Esophagus squamous epithelium (tissue), 4 donors: Measurements from ENCODE around the gene RP2.

ENCODE experiments used
- POLR2A ChIP-seq, 4 donors: fragments of 450-650 bp; IDR thresholded peaks; one replicate each; pipeline ENCODE4 v1.6.1; 2017; ENCODE audit warnings: antibody characterized with exemption in 4 of 4, mild to moderate bottlenecking in 4 of 4, moderate library complexity in 3 of 4
- TF ChIP-seq, protein P1 (sequence below), 6 experiments: fragments of 450-650 bp in 4 of 6; fragments of 200-600 bp in 2 of 6; sonication (generic) in 2 of 6; IDR thresholded peaks; one replicate each; pipeline ENCODE4 v1.5.1; 2016 to 2019; ENCODE audit warnings: antibody characterized with exemption in 6 of 6, mild to moderate bottlenecking in 4 of 6, moderate library complexity in 4 of 6

DNA sequence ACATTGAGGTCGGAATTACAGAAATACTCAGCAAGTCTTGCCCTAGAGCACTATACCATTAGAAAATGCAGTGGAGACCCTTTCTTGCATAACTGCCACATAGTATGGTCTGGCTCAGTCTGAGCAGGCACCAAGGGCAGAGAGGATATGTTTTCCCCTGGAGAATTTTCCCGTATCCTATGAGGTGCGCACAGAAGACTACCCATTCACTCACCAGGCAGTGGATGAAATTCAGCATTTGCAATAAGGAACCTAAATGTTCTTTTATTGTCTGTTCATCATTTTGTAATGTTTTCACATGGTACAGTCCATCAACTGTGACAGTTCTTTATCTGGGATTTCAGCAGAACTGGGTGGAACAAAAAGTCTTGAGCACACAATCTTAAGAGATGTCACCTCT is 90.9 kb downstream of the RP2 start:
- TF ChIP-seq, protein P1, sequence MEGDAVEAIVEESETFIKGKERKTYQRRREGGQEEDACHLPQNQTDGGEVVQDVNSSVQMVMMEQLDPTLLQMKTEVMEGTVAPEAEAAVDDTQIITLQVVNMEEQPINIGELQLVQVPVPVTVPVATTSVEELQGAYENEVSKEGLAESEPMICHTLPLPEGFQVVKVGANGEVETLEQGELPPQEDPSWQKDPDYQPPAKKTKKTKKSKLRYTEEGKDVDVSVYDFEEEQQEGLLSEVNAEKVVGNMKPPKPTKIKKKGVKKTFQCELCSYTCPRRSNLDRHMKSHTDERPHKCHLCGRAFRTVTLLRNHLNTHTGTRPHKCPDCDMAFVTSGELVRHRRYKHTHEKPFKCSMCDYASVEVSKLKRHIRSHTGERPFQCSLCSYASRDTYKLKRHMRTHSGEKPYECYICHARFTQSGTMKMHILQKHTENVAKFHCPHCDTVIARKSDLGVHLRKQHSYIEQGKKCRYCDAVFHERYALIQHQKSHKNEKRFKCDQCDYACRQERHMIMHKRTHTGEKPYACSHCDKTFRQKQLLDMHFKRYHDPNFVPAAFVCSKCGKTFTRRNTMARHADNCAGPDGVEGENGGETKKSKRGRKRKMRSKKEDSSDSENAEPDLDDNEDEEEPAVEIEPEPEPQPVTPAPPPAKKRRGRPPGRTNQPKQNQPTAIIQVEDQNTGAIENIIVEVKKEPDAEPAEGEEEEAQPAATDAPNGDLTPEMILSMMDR (IDR thresholded peaks at IDR 0.05): no peak
- no peak for TF ChIP-seq POLR2A (IDR thresholded peaks at IDR 0.05)
